Smooth muscle cell (in vitro differentiated cells): ENCODE data around the gene ADCY2. TPM values are rescaled to one million over a fixed set of nuclear protein-coding genes. Genes with fewer than 3 reads are reported as not detected.

Source experiments
- DNase-seq: peaks from one replicate; lab custom pipeline; 2025; ENCODE audit not compliant: unreplicated experiment; lab: John Stamatoyannopoulos, UW
- H2AFZ ChIP-seq: fragments of 200-600 bp; sonication (generic); 2 replicates; pipeline ENCODE4 v1.6.0; 2016; ENCODE audit warnings: antibody characterized with exemption, low read depth, mild to moderate bottlenecking
- H3F3A ChIP-seq: fragments of 200-600 bp; sonication (generic); 2 replicates; pipeline ENCODE4 v1.6.0; 2017; ENCODE audit warnings: antibody characterized with exemption, low read depth
- H3K27ac ChIP-seq: fragments of 200-600 bp; sonication (generic); 2 replicates; pipeline ENCODE4 v1.5.1; 2016; ENCODE audit warnings: low read depth, mild to moderate bottlenecking
- H3K27me3 ChIP-seq: fragments of 200-600 bp; sonication (generic); 2 replicates; pipeline ENCODE4 v1.6.1; 2016; ENCODE audit warnings: low read depth, mild to moderate bottlenecking
- H3K36me3 ChIP-seq: fragments of 200-600 bp; sonication (generic); 2 replicates; pipeline ENCODE4 v1.5.1; 2016; ENCODE audit warnings: low read depth
- H3K4me1 ChIP-seq: fragments of 200-600 bp; sonication (generic); 2 replicates; pipeline ENCODE4 v1.5.1; 2016; ENCODE audit warnings: low read depth
- H3K4me2 ChIP-seq: fragments of 200-600 bp; sonication (generic); 2 replicates; pipeline ENCODE4 v1.6.0; 2016; ENCODE audit warnings: mild to moderate bottlenecking
- H3K4me3 ChIP-seq: fragments of 200-600 bp; sonication (generic); 2 replicates; pipeline ENCODE4 v1.5.1; 2016; ENCODE audit warnings: mild to moderate bottlenecking
- H3K79me2 ChIP-seq: fragments of 200-600 bp; sonication (generic); 2 replicates; pipeline ENCODE4 v1.6.0; 2016; ENCODE audit warnings: low read depth, mild to moderate bottlenecking
- H3K9ac ChIP-seq: fragments of 200-600 bp; sonication (generic); 2 replicates; pipeline ENCODE4 v1.6.0; 2016; ENCODE audit warnings: low read depth
- H3K9me3 ChIP-seq: fragments of 200-600 bp; sonication (generic); replicated peaks from 2 replicates; pipeline ENCODE4 v1.5.1; 2016; ENCODE audit warnings: low read depth
- H4K20me1 ChIP-seq: fragments of 200-600 bp; sonication (generic); 2 replicates; pipeline ENCODE4 v1.6.0; 2016; ENCODE audit warnings: low read depth
- WGBS: methylation state at CpG from one replicate; pipeline ENCODE4 v1.1.7; 2016; ENCODE audit warnings: low lambda C conversion rate; 5-methylcytosine and 5-hydroxymethylcytosine counted together
- polyA plus RNA-seq: library from polyadenylated mRNA; unstranded; fragments of >200 nt; fragmentation: Nextera tagmentation; extraction: Ambion mirVana; gene quantifications from 2 replicates; pipeline ENCODE4 v1.2.1, GENCODE V29; 2016
- total RNA-seq: library from RNA; depleted of rRNA; stranded (reverse); fragments of >200 nt; gene quantifications from 2 replicates; pipeline ENCODE4 v1.2.3, GENCODE V29; 2014
- TF ChIP-seq, protein P1 (sequence below): fragments of 200-600 bp; sonication (generic); IDR thresholded peaks from 2 replicates; pipeline ENCODE4 v1.5.1; 2017; ENCODE audit warnings: borderline replicate concordance, mild to moderate bottlenecking, antibody characterized with exemption; ENCODE audit not compliant: insufficient read depth, poor library complexity, severe bottlenecking

ADCY2 gene
- total and polyA plus RNA-seq, 2 experiments from 2014 or later: 2.8 to 8.0 TPM

GRCh38 chr5:7747728-7748127 lies 351.8 kb downstream of the ADCY2 start:
- Histone ChIP-seq H3K36me3 (no peaks in the 10 kb centered on the region), H3K27ac (no peak overlapping the region), H4K20me1 (no peaks in the 10 kb centered on the region), H3K4me3 (no peak overlapping the region), H2AFZ (no peak overlapping the region), H3K4me1 (no peaks in the 10 kb centered on the region), H3K4me2 (no peak overlapping the region), H3K79me2 (no peaks in the 10 kb centered on the region), H3F3A (no peaks in the 10 kb centered on the region), H3K9me3 (no peaks in the 10 kb centered on the region), H3K9ac (no peak overlapping the region), H3K27me3 (no peaks in the 10 kb centered on the region)
- 97% methylated on average over 6 of the region's 6 CpGs for WGBS
- TF ChIP-seq, protein P1, sequence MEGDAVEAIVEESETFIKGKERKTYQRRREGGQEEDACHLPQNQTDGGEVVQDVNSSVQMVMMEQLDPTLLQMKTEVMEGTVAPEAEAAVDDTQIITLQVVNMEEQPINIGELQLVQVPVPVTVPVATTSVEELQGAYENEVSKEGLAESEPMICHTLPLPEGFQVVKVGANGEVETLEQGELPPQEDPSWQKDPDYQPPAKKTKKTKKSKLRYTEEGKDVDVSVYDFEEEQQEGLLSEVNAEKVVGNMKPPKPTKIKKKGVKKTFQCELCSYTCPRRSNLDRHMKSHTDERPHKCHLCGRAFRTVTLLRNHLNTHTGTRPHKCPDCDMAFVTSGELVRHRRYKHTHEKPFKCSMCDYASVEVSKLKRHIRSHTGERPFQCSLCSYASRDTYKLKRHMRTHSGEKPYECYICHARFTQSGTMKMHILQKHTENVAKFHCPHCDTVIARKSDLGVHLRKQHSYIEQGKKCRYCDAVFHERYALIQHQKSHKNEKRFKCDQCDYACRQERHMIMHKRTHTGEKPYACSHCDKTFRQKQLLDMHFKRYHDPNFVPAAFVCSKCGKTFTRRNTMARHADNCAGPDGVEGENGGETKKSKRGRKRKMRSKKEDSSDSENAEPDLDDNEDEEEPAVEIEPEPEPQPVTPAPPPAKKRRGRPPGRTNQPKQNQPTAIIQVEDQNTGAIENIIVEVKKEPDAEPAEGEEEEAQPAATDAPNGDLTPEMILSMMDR: no peak
- DNase-seq: no peak

DNA sequence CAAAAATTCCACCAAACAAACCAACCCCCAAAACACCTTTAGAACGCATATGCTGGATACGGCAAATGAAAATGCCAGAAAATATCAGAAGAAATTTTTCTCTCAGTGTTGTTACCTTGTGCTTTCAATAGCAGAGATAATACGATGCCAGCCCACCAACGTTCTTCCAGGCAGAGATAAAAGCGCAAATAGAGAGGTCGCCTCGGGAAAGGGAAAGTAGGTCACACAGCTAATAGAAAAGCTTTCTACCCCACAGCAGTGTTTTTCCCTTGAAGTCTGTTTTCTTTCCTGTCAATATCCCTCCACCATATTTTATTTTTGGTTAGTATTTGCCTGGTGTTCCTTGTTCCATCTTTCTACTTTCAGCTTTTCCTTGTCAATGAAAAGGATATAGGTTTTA lies 353.7 kb downstream of the ADCY2 start:
- Histone ChIP-seq H3K4me1 (no peaks in the 10 kb centered on the region), H3F3A (no peaks in the 10 kb centered on the region), H3K27me3 (no peaks in the 10 kb centered on the region), H3K27ac (no peak overlapping the region), H3K4me2 (no peak overlapping the region), H4K20me1 (no peaks in the 10 kb centered on the region), H2AFZ (no peak overlapping the region), H3K36me3 (no peaks in the 10 kb centered on the region), H3K4me3 (no peak overlapping the region), H3K79me2 (no peaks in the 10 kb centered on the region), H3K9ac (no peak overlapping the region), H3K9me3 (no peaks in the 10 kb centered on the region)
- WGBS: 91% methylated on average over 7 of the region's 7 CpGs
- TF ChIP-seq, protein P1: no peak
- DNase-seq: no peak

- 92% methylated on average over 5 of the region's 5 CpGs for WGBS
- H3K4me3 ChIP-seq: no peak overlapping the region
- H3K4me2 ChIP-seq: no peak overlapping the region
These were observed 355.9 kb downstream of the ADCY2 start for GRCh38 chr5:7751874-7752273.

GRCh38 chr5:7753181-7753580 lies 357.2 kb downstream of the ADCY2 start:
- H3K27ac ChIP-seq: no peak overlapping the region
- H3K36me3 ChIP-seq: no peaks in the 10 kb centered on the region
- H4K20me1 ChIP-seq: no peaks in the 10 kb centered on the region
- no peak for DNase-seq
- no peaks in the 10 kb centered on the region for H3K27me3 ChIP-seq
- no peak overlapping the region for H3K4me2 ChIP-seq
- H3K79me2 ChIP-seq: no peaks in the 10 kb centered on the region
- no peak overlapping the region for H2AFZ ChIP-seq
- H3K4me1 ChIP-seq: no peaks in the 10 kb centered on the region
- TF ChIP-seq, protein P1: no peak
- 93% methylated on average over 3 of the region's 3 CpGs for WGBS
- no peaks in the 10 kb centered on the region for H3F3A ChIP-seq
- no peak overlapping the region for H3K9ac ChIP-seq
- no peaks in the 10 kb centered on the region for H3K9me3 ChIP-seq
- no peak overlapping the region for H3K4me3 ChIP-seq

More at GRCh38 chr5:7751874-7752273, 355.9 kb downstream of the ADCY2 start:
- H3K79me2 ChIP-seq: no peaks in the 10 kb centered on the region
- H4K20me1 ChIP-seq: no peaks in the 10 kb centered on the region
- TF ChIP-seq, protein P1: no peak
- H3K27ac ChIP-seq: no peak overlapping the region
- no peak overlapping the region for H2AFZ ChIP-seq
- no peak for DNase-seq
- H3K27me3 ChIP-seq: no peaks in the 10 kb centered on the region
- H3K9me3 ChIP-seq: no peaks in the 10 kb centered on the region
- no peaks in the 10 kb centered on the region for H3F3A ChIP-seq
- H3K36me3 ChIP-seq: no peaks in the 10 kb centered on the region
- no peak overlapping the region for H3K9ac ChIP-seq
- H3K4me1 ChIP-seq: no peaks in the 10 kb centered on the region
